Endothelial cell of umbilical vein (primary cell): Measurements from ENCODE around the gene TNRC6C. TPM values are rescaled to one million over a fixed set of nuclear protein-coding genes. Genes with fewer than 3 reads are reported as not detected.

Source experiments
- Bru-seq: library from RNA; stranded (reverse); fragments of 400-500 nt; gene quantifications from one replicate; lab custom pipeline; 2021; lab: Mats Ljungman, UMichigan
- BruChase-seq, 2 experiments: library from RNA; stranded (reverse); fragments of 400-500 nt; gene quantifications; one replicate each; lab custom pipeline; 2021; lab: Mats Ljungman, UMichigan
- BruUV-seq: library from RNA; stranded (reverse); fragments of 400-500 nt; replicated peaks from 2 replicates; lab custom pipeline; 2021; lab: Mats Ljungman, UMichigan
- CTCF ChIA-PET: fragments of 300-600, 350-600 bp; sonication (Branson Sonifier 250); formaldehyde crosslinking; loops from one replicate; lab custom pipeline; 2021; ENCODE audit warnings: antibody characterized with exemption, inconsistent platforms; lab: Charles Lee
- POLR2A ChIA-PET: fragments of 300-600, 350-600 bp; sonication (Branson Sonifier 250); formaldehyde crosslinking; loops from one replicate; lab custom pipeline; 2021; ENCODE audit warnings: antibody characterized with exemption, inconsistent platforms; lab: Charles Lee
- DNase-seq: peaks from one replicate; pipeline ENCODE4 v3.0.0-alpha.2; 2011; ENCODE audit warnings: low read depth, low spot score
- FAIRE-seq: peaks from 2 replicates; lab custom pipeline; 2011; peaks lifted over from hg19 to GRCh38; lab: Jason Lieb, UNC
- H2AFZ ChIP-seq: 2 replicates; pipeline ENCODE4 v1.6.0; 2012; ENCODE audit warnings: low read depth, low read length, control low read depth, inconsistent platforms
- H3K27ac ChIP-seq: 2 replicates; pipeline ENCODE4 v1.5.1; 2011; ENCODE audit warnings: low read depth, mild to moderate bottlenecking, control low read depth, low read length, moderate library complexity; ENCODE audit not compliant: insufficient read depth
- H3K27me3 ChIP-seq, 2 experiments: 2 replicates each; pipeline versions ENCODE4 v1.6.0 to v1.6.1; 2011; ENCODE audit warnings: low read length in 2 of 2, mixed read lengths in 1 of 2; ENCODE audit not compliant: control insufficient read depth in 2 of 2, insufficient read depth in 2 of 2
- H3K36me3 ChIP-seq, 2 experiments: 2 replicates in 1 of 2; 3 replicates in 1 of 2; pipeline ENCODE4 v1.5.1; 2011; ENCODE audit warnings: low read length in 2 of 2, mild to moderate bottlenecking in 1 of 2, moderate library complexity in 1 of 2; ENCODE audit not compliant: control insufficient read depth in 2 of 2, insufficient read depth in 2 of 2; ENCODE audit errors: extremely low read depth in 1 of 2
- H3K4me1 ChIP-seq: 3 replicates; pipeline ENCODE4 v1.5.1; 2011; ENCODE audit warnings: mild to moderate bottlenecking, low read length; ENCODE audit not compliant: control insufficient read depth, insufficient read depth; ENCODE audit errors: extremely low read depth
- H3K4me2 ChIP-seq: 2 replicates; pipeline ENCODE4 v1.6.1; 2011; ENCODE audit warnings: low read length, control low read depth, mixed read lengths; ENCODE audit not compliant: insufficient read depth
- H3K4me3 ChIP-seq, 3 experiments: fragments of 200-600 bp in 1 of 3; sonication (generic), shearing (Covaris generic) in 1 of 3; replicated peaks in 1 of 3; 2 replicates each; pipeline ENCODE4 v1.5.1; 2011 to 2016; ENCODE audit warnings: control low read depth in 3 of 3, low read length in 3 of 3, mild to moderate bottlenecking in 2 of 3, inconsistent platforms in 1 of 3, low read depth in 1 of 3, moderate library complexity in 1 of 3; ENCODE audit not compliant: insufficient read depth in 1 of 3
- H3K79me2 ChIP-seq: 2 replicates; pipeline ENCODE4 v1.6.0; 2012; ENCODE audit warnings: low read length, inconsistent platforms; ENCODE audit not compliant: control insufficient read depth, insufficient read depth
- H3K9ac ChIP-seq: replicated peaks from 2 replicates; pipeline ENCODE3; 2011; ENCODE audit warnings: low read length, control low read depth; ENCODE audit not compliant: insufficient read depth; ENCODE audit errors: extremely low read depth
- H3K9me1 ChIP-seq: replicated peaks from 3 replicates; pipeline ENCODE4 v1.6.0; 2011; ENCODE audit warnings: mild to moderate bottlenecking, low read length; ENCODE audit not compliant: control insufficient read depth, insufficient read depth; ENCODE audit errors: extremely low read depth
- H3K9me3 ChIP-seq: replicated peaks from 2 replicates; pipeline ENCODE4 v1.5.1; 2012; ENCODE audit warnings: low read length, inconsistent platforms; ENCODE audit not compliant: control insufficient read depth, insufficient read depth
- H4K20me1 ChIP-seq: replicated peaks from 2 replicates; pipeline ENCODE3; 2011; ENCODE audit warnings: mild to moderate bottlenecking, low read length; ENCODE audit not compliant: control insufficient read depth, insufficient read depth; ENCODE audit errors: extremely low read depth
- CTCF ChIP-seq, 2 donors: IDR thresholded peaks; 1 replicate in 1 of 2; 2 replicates in 1 of 2; pipeline ENCODE4 v1.5.1; 2011; ENCODE audit warnings: low read length in 2 of 2, mild to moderate bottlenecking in 2 of 2, moderate library complexity in 2 of 2, control low read depth in 1 of 2, inconsistent platforms in 1 of 2, low read depth in 1 of 2; ENCODE audit not compliant: insufficient read depth in 1 of 2; ENCODE audit errors: extremely low read depth in 1 of 2
- EZH2 ChIP-seq: IDR thresholded peaks from 2 replicates; pipeline ENCODE4 v1.6.1; 2012; ENCODE audit warnings: borderline replicate concordance, low read depth, mild to moderate bottlenecking, moderate library complexity, low read length, inconsistent platforms; ENCODE audit not compliant: severe bottlenecking
- FOS ChIP-seq: IDR thresholded peaks from 2 replicates; pipeline ENCODE4 v1.6.1; 2011; ENCODE audit warnings: mild to moderate bottlenecking, low read length, moderate library complexity, borderline replicate concordance; ENCODE audit not compliant: insufficient read depth
- POLR2A ChIP-seq: IDR thresholded peaks from 2 replicates; pipeline ENCODE4 v1.6.1; 2012; ENCODE audit warnings: low read depth, mild to moderate bottlenecking, control low read depth, low read length
- POLR2AphosphoS5 ChIP-seq: IDR thresholded peaks from 2 replicates; pipeline ENCODE4 v1.6.1; 2012; ENCODE audit warnings: low read depth, mild to moderate bottlenecking, control low read depth, low read length, moderate library complexity; ENCODE audit not compliant: insufficient read depth
- dilution Hi-C: fragments of 300-500 bp; cut with MboI; formaldehyde crosslinking; loops from one replicate; pipeline ENCODE4 v1.15.0; 2019; ENCODE audit warnings: low sequenced_read_pairs; ENCODE audit not compliant: extremely low pct_ligation_motif_present
- intact Hi-C: fragments of 100-400 bp; cut with micrococcal nuclease; formaldehyde crosslinking; loops from one replicate; pipeline ENCODE4 v1.10.0; 2022
- long read RNA-seq: library from polyadenylated mRNA; stranded (forward); transcript quantifications from one replicate; pipeline ENCODE4 v2.0.0, GENCODE V29; 2021
- polyA minus RNA-seq, 3 experiments: library from RNA; depleted of rRNA, polyadenylated mRNA; stranded (reverse); fragments of >200 nt; gene quantifications; 1 replicate in 1 of 3; 2 replicates in 2 of 3; pipeline ENCODE4 v1.2.3, GENCODE V29; 2011
- polyA plus RNA-seq, 4 experiments: library from polyadenylated mRNA; depleted of rRNA in 3 of 4; stranded (reverse) in 3 of 4; unstranded in 1 of 4; fragments of >200 nt; gene quantifications; 2 replicates each; pipeline versions ENCODE4 v1.2.1 to v1.2.3, GENCODE V29; 2011 to 2012; ENCODE audit warnings: missing spikeins in 1 of 4
- total RNA-seq: library from RNA; stranded (reverse); gene quantifications from 2 replicates; pipeline ENCODE4 v1.2.3, GENCODE V29; 2021
- TF ChIP-seq, protein P1 (sequence below): IDR thresholded peaks from 2 replicates; pipeline ENCODE4 v1.6.1; 2011; ENCODE audit not compliant: insufficient read depth, insufficient read length

TNRC6C gene
- total RNA-seq (17.5 and 20.4 TPM in 2 replicates), polyA plus RNA-seq (1.5 and 2.1 TPM in 2 replicates), polyA minus RNA-seq (26.0 and 36.6 TPM in 2 replicates), Bru-seq, nascent RNA (percentile 69 among the genes with signal in this experiment), BruChase-seq, experiment 1, labeled RNA remaining after a 6-hour chase (percentile 65 among the genes with signal in this experiment), BruChase-seq, experiment 2, labeled RNA remaining after a 2-hour chase (percentile 64 among the genes with signal in this experiment)
- polyA plus RNA-seq (2011; cell fraction: cytosol; rRNA removed), result 2.2 and 2.7 TPM in 2 replicates
- 7.4 and 8.5 TPM in 2 replicates for polyA plus RNA-seq (2011; cell fraction: nucleus; rRNA removed)
- polyA plus RNA-seq (2012), result 4.0 and 5.2 TPM in 2 replicates
- polyA minus RNA-seq (2011; cell fraction: cytosol; rRNA and poly(A)+ RNA removed), result 1.0 TPM
- 18.3 and 21.3 TPM in 2 replicates for polyA minus RNA-seq (2011; cell fraction: nucleus; rRNA and poly(A)+ RNA removed)
- long read RNA-seq, partial matches to known transcripts, result 7 of 11 reads
- long read RNA-seq, other reads (novel, unspliced or antisense), result 4 of 11 reads

DNA sequence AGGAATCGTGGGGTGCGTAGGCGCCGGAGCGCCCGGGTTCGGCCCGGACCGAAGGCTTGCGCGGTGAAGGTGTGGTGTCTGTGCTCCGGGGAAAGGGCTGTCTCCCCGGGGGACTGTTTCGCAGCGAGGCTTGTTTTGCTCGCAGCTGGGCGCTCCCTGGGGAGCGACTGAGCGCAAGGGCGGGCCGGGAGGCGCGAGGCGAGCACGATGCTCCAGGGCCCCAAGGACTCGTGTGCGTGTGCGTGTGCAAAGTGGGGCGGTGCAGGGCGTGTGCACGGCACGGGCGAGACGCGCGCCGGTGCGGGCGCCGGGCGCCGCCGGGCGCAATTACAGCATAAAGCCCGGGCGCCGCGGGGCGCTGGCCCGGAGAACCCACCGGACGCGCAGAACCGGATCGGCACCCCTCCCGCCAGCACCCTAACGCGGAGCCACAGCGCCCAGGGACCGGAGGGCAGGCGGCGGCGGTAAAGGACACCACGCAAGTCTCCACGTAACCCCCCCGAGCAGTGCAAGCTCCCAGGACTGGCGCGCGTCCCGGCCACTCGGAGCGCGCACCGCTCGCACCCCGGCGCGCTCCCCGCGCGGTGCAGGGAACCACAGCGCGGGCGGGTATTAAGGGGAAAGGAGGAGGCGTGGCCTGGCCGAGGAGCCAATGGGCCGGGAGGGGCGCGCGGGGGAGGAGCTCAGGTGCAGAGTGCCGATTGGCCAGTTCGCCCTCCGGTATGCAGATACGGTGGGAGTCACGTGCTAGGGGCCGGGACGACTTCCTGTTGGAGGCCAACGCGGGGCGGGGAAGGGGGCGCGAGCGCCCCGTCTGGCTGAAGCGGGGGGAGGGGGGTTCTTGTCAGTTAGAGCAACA is at the start of gene TNRC6C:
TSS of gene TNRC6C (plus strand) at position 847 of the 859 bp plus-strand sequence. CDS start 45,504 bp downstream, outside the sequence.
- POLR2A ChIA-PET, result interaction anchor here (0.6 to 2.1 kb wide), 41 partner anchors 10 to 1043 kb away, joined by 3 to 25 read pairs (median 4); no protein-coding TSS in a partner anchor
- Histone ChIP-seq H3K4me1 (peaks cover 20% of the 10 kb centered on the region), H4K20me1 (peaks cover 3% of the 10 kb centered on the region), H3K36me3 (no peaks in the 10 kb centered on the region), H3K79me2 (peaks cover 16% of the 10 kb centered on the region), H3K9me1 (no peaks in the 10 kb centered on the region), H3K4me2 (peak within 1 kb of the TSS; percentile 95), H2AFZ (peak within 1 kb of the TSS; percentile 89), H3K27ac (peak within 1 kb of the TSS; percentile 21), H3K4me3 (peak within 1 kb of the TSS; percentile 65 to 81 (median 67)), H3K9me3 (no peaks in the 10 kb centered on the region), H3K9ac (peak within 1 kb of the TSS; percentile 66), H3K27me3 (peaks cover 26 to 29% of the 10 kb centered on the region in 2 experiments)
- BruUV-seq, result TSS peak; percentile 50
- CTCF ChIA-PET, result interaction anchor here (0.8 to 2.6 kb wide), 10 partner anchors 14 to 416 kb away, joined by 3 to 37 read pairs (median 4); no protein-coding TSS in a partner anchor
- peak; percentile 98 for DNase-seq
- intact Hi-C loops, result loop anchor here (1.0 to 5.0 kb wide), 5 partner anchors 42 to 974 kb away; partner anchors contain the start of genes AFMID and TK1
- dilution Hi-C loops, result no loop called here
- peak; percentile 93 for FAIRE-seq
- TF ChIP-seq POLR2A (peak; percentile 99), CTCF (IDR thresholded peaks at IDR 0.05; ENCODE audit: extremely low read depth in 1 of 2, insufficient read depth in 1 of 2, low read depth in 1 of 2, low read length in 2 of 2) (peak in 1 of 2 donors; percentile 33), EZH2 (peak; percentile 14), POLR2AphosphoS5 (peak; percentile 98), FOS (no peak)
- TF ChIP-seq, protein P1, sequence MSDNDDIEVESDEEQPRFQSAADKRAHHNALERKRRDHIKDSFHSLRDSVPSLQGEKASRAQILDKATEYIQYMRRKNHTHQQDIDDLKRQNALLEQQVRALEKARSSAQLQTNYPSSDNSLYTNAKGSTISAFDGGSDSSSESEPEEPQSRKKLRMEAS, result peak; percentile 88
